ENCODE data around the gene CEP95.

DNA sequence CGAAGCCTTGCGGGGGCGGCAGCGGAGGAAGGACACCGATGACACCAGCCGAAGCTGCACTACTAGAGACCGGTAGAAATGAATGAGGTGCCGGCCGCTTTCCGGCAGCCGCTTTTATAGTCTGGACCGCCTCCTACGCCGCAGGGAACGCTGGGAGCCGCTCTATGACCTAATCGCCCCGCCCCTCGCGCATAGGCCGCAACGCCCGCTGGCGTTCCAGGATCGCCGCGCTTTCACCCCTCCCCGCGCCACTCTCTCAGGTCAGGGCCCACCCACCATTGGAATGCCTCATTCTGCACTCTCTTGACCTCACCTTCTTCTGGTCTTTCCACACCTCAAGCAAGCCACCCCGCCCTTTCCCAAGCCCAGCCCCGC is 589 bp upstream of the CEP95 start, which contains the start of gene DDX5:
- TF ChIP-seq, protein P1, sequence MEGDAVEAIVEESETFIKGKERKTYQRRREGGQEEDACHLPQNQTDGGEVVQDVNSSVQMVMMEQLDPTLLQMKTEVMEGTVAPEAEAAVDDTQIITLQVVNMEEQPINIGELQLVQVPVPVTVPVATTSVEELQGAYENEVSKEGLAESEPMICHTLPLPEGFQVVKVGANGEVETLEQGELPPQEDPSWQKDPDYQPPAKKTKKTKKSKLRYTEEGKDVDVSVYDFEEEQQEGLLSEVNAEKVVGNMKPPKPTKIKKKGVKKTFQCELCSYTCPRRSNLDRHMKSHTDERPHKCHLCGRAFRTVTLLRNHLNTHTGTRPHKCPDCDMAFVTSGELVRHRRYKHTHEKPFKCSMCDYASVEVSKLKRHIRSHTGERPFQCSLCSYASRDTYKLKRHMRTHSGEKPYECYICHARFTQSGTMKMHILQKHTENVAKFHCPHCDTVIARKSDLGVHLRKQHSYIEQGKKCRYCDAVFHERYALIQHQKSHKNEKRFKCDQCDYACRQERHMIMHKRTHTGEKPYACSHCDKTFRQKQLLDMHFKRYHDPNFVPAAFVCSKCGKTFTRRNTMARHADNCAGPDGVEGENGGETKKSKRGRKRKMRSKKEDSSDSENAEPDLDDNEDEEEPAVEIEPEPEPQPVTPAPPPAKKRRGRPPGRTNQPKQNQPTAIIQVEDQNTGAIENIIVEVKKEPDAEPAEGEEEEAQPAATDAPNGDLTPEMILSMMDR (IDR thresholded peaks at IDR 0.05): no peak
- TF ChIP-seq POLR2A (IDR thresholded peaks at IDR 0.05): peak in 1 of 2 donors; percentile 98
